Neural progenitor cell (in vitro differentiated cells): ENCODE results near the gene GPR31. TPM values are rescaled to one million over a fixed set of nuclear protein-coding genes. Genes with fewer than 3 reads are reported as not detected.

ENCODE experiments used
- DNase-seq: peaks from one replicate; pipeline ENCODE4 v3.0.0-alpha.2; 2016; ENCODE audit warnings: low spot score
- H2AFZ ChIP-seq: fragments of 200-600 bp; sonication (generic); replicated peaks from 2 replicates; pipeline ENCODE4 v1.6.1; 2016; ENCODE audit warnings: antibody characterized with exemption
- H3F3A ChIP-seq: fragments of 200-600 bp; sonication (generic); 2 replicates; pipeline ENCODE4 v1.6.1; 2016; ENCODE audit warnings: antibody characterized with exemption, low read depth
- H3K27ac ChIP-seq: fragments of 200-600 bp; sonication (generic); 2 replicates; pipeline ENCODE4 v1.5.1; 2016; ENCODE audit warnings: mild to moderate bottlenecking
- H3K27me3 ChIP-seq: fragments of 200-600 bp; sonication (generic); 2 replicates; pipeline ENCODE4 v1.6.1; 2016; ENCODE audit warnings: mild to moderate bottlenecking, moderate library complexity
- H3K36me3 ChIP-seq: fragments of 200-600 bp; sonication (generic); 2 replicates; pipeline ENCODE4 v1.5.1; 2016
- H3K4me1 ChIP-seq: fragments of 200-600 bp; sonication (generic); 2 replicates; pipeline ENCODE4 v1.6.1; 2016; ENCODE audit warnings: mixed run types
- H3K4me2 ChIP-seq: fragments of 200-600 bp; sonication (generic); 2 replicates; pipeline ENCODE4 v1.6.1; 2016
- H3K4me3 ChIP-seq: fragments of 200-600 bp; sonication (generic); 2 replicates; pipeline ENCODE4 v1.5.1; 2016
- H3K79me2 ChIP-seq: fragments of 200-600 bp; sonication (generic); 2 replicates; pipeline ENCODE4 v1.6.1; 2016; ENCODE audit warnings: low read depth
- H3K9ac ChIP-seq: fragments of 200-600 bp; sonication (generic); 2 replicates; pipeline ENCODE4 v1.6.1; 2016
- H3K9me3 ChIP-seq: fragments of 200-600 bp; sonication (generic); 2 replicates; pipeline ENCODE4 v1.5.1; 2016; ENCODE audit warnings: low read depth
- H4K20me1 ChIP-seq: fragments of 200-600 bp; sonication (generic); 2 replicates; pipeline ENCODE4 v1.6.1; 2016; ENCODE audit warnings: low read depth
- H3K27ac Mint-ChIP-seq: 3 replicates; pipeline ENCODE4 v1.8.0; 2021; ENCODE audit warnings: mixed read lengths
- H3K27me3 Mint-ChIP-seq: 2 replicates; pipeline ENCODE4 v1.8.0; 2022; ENCODE audit warnings: low read depth, mild to moderate bottlenecking, inconsistent platforms, moderate library complexity, mixed read lengths; ENCODE audit not compliant: insufficient read depth
- H3K36me3 Mint-ChIP-seq: 3 replicates; pipeline ENCODE4 v1.8.0; 2021; ENCODE audit warnings: mixed read lengths
- H3K4me1 Mint-ChIP-seq: 3 replicates; pipeline ENCODE4 v1.8.0; 2021; ENCODE audit warnings: mixed read lengths
- H3K4me3 Mint-ChIP-seq: 3 replicates; pipeline ENCODE4 v1.8.0; 2021; ENCODE audit warnings: mild to moderate bottlenecking, moderate library complexity, mixed read lengths
- H3K9me3 Mint-ChIP-seq: 3 replicates; pipeline ENCODE4 v1.8.0; 2020; ENCODE audit warnings: mixed read lengths
- CTCF ChIP-seq: fragments of 200-600 bp; sonication (generic); IDR thresholded peaks from 2 replicates; pipeline ENCODE4 v1.5.1; 2017; ENCODE audit warnings: antibody characterized with exemption, mild to moderate bottlenecking
- EZH2 ChIP-seq: fragments of 200-600 bp; sonication (generic); IDR thresholded peaks from 2 replicates; pipeline ENCODE4 v1.6.1; 2017; ENCODE audit warnings: antibody characterized with exemption, mild to moderate bottlenecking, moderate library complexity
- EZH2phosphoT487 ChIP-seq: fragments of 200-600 bp; sonication (generic); IDR thresholded peaks from 2 replicates; pipeline ENCODE4 v1.6.1; 2017; ENCODE audit warnings: antibody characterized with exemption
- total RNA-seq: library from RNA; depleted of rRNA; stranded (reverse); fragments of >200 nt; gene quantifications from 2 replicates; pipeline ENCODE4 v1.2.3, GENCODE V29; 2015; ENCODE audit warnings: low replicate concordance

GPR31 gene
- total RNA-seq, 1 donor from 2014 or later, result not detected

- TF ChIP-seq CTCF, result no peak
- no peak for TF ChIP-seq EZH2phosphoT487
- TF ChIP-seq EZH2, result no peak
- H3K9me3 Mint-ChIP-seq, result no peaks in the 10 kb centered on the region
- no peak overlapping the region for H3K27ac Mint-ChIP-seq
- H3K9me3 ChIP-seq, result no peaks in the 10 kb centered on the region
- DNase-seq, result no peak
- no peak overlapping the region for H3K4me3 ChIP-seq
- H3K27me3 ChIP-seq, result peaks cover 6% of the 10 kb centered on the region
- no peaks in the 10 kb centered on the region for H4K20me1 ChIP-seq
- no peaks in the 10 kb centered on the region for H3K4me1 ChIP-seq
- no peaks in the 10 kb centered on the region for H3K27me3 Mint-ChIP-seq
- H3K9ac ChIP-seq, result no peak overlapping the region
- H3K4me3 Mint-ChIP-seq, result no peak overlapping the region
- peaks cover 12% of the 10 kb centered on the region for H3K4me1 Mint-ChIP-seq
- H3K79me2 ChIP-seq, result no peaks in the 10 kb centered on the region
- H3F3A ChIP-seq, result no peaks in the 10 kb centered on the region
- no peaks in the 10 kb centered on the region for H3K36me3 ChIP-seq
- no peak overlapping the region for H3K27ac ChIP-seq
- H2AFZ ChIP-seq, result no peak overlapping the region
- no peaks in the 10 kb centered on the region for H3K36me3 Mint-ChIP-seq
- no peak overlapping the region for H3K4me2 ChIP-seq
These were observed 4.2 kb downstream of the GPR31 start for GRCh38 chr6:167153521-167153959.

GRCh38 chr6:167152862-167153261 is 4.9 kb downstream of the GPR31 start:
- Mint-ChIP-seq H3K9me3 (no peaks in the 10 kb centered on the region), H3K4me1 (peaks cover 7% of the 10 kb centered on the region), H3K27ac (no peak overlapping the region), H3K4me3 (no peak overlapping the region), H3K36me3 (no peaks in the 10 kb centered on the region), H3K27me3 (no peaks in the 10 kb centered on the region)
- no peak overlapping the region for H3K9ac ChIP-seq
- H3K27me3 ChIP-seq, result peaks cover 6% of the 10 kb centered on the region
- no peak for TF ChIP-seq EZH2phosphoT487
- TF ChIP-seq EZH2, result no peak
- no peak for TF ChIP-seq CTCF
- no peaks in the 10 kb centered on the region for H3K9me3 ChIP-seq
- H3K27ac ChIP-seq, result no peak overlapping the region
- H4K20me1 ChIP-seq, result no peaks in the 10 kb centered on the region
- H3K4me2 ChIP-seq, result no peak overlapping the region
- no peaks in the 10 kb centered on the region for H3K36me3 ChIP-seq
- peaks cover under 1% of the 10 kb centered on the region for H3F3A ChIP-seq
- no peak for DNase-seq
- no peaks in the 10 kb centered on the region for H3K79me2 ChIP-seq
- no peak overlapping the region for H2AFZ ChIP-seq
- no peak overlapping the region for H3K4me3 ChIP-seq
- H3K4me1 ChIP-seq, result no peaks in the 10 kb centered on the region

GRCh38 chr6:167151648-167152047 is 6.1 kb downstream of the GPR31 start:
- Mint-ChIP-seq H3K4me3 (no peak overlapping the region), H3K36me3 (no peaks in the 10 kb centered on the region)
- no peak overlapping the region for H3K27ac ChIP-seq

More at GRCh38 chr6:167151648-167152047, 6.1 kb downstream of the GPR31 start:
- TF ChIP-seq CTCF (no peak), EZH2 (no peak), EZH2phosphoT487 (no peak)
- no peak for DNase-seq
- H3K9ac ChIP-seq, result no peak overlapping the region
- H3K79me2 ChIP-seq, result no peaks in the 10 kb centered on the region
- H4K20me1 ChIP-seq, result no peaks in the 10 kb centered on the region
- peak overlapping the region; percentile 23 for H2AFZ ChIP-seq
- Mint-ChIP-seq H3K4me1 (peaks cover 13% of the 10 kb centered on the region), H3K27ac (no peak overlapping the region), H3K9me3 (no peaks in the 10 kb centered on the region), H3K27me3 (no peaks in the 10 kb centered on the region)
- peaks cover 13% of the 10 kb centered on the region for H3F3A ChIP-seq
- H3K4me2 ChIP-seq, result no peak overlapping the region
- no peaks in the 10 kb centered on the region for H3K9me3 ChIP-seq
- H3K4me1 ChIP-seq, result peaks cover 7% of the 10 kb centered on the region
- no peak overlapping the region for H3K4me3 ChIP-seq
- no peaks in the 10 kb centered on the region for H3K36me3 ChIP-seq
- peaks cover 16% of the 10 kb centered on the region for H3K27me3 ChIP-seq
